DMS53 treated with DMSO at 0.1 percent for 48 hours (cell line): ENCODE measurements around the gene TSR1.

Experiments used
- DNase-seq: peaks from one replicate; lab custom pipeline; 2025; ENCODE audit not compliant: unreplicated experiment; lab: John Stamatoyannopoulos, UW

The TSR1 gene

GRCh38 chr17:2336215-2336851, at the start of gene TSR1:
TSR1 (minus strand) TSS chr17:2336457; CDS start chr17:2336427, 30 bp downstream.
- DNase-seq, result peak; percentile 76

- DNase-seq, result no peak
These were observed 49.3 kb upstream of the TSR1 start for GRCh38 chr17:2385240-2386210.

GRCh38 chr17:2384439-2385127, 48.3 kb upstream of the TSR1 start:
- no peak for DNase-seq

GRCh38 chr17:2383628-2384167, 47.4 kb upstream of the TSR1 start:
- no peak for DNase-seq

- no peak for DNase-seq
These were observed 44.8 kb upstream of the TSR1 start for GRCh38 chr17:2380950-2381649.

- no peak for DNase-seq
These were observed 44.1 kb upstream of the TSR1 start for GRCh38 chr17:2380226-2380922.

- DNase-seq, result no peak
These were observed 43.4 kb upstream of the TSR1 start for GRCh38 chr17:2379489-2380225.

- DNase-seq, result no peak
These were observed 42.6 kb upstream of the TSR1 start for GRCh38 chr17:2378905-2379304.

GRCh38 chr17:2377659-2378058, 41.4 kb upstream of the TSR1 start:
- DNase-seq, result no peak

- no peak for DNase-seq
These were observed 39.9 kb upstream of the TSR1 start for GRCh38 chr17:2376107-2376506.

GRCh38 chr17:2375406-2375805, 39.1 kb upstream of the TSR1 start:
- DNase-seq, result no peak

GRCh38 chr17:2374549-2375285, 38.5 kb upstream of the TSR1 start:
- no peak for DNase-seq

GRCh38 chr17:2373179-2373578, 36.9 kb upstream of the TSR1 start:
- no peak for DNase-seq

- DNase-seq, result no peak
These were observed 36.4 kb upstream of the TSR1 start for GRCh38 chr17:2372681-2373080.

- no peak for DNase-seq
These were observed 35.9 kb upstream of the TSR1 start for GRCh38 chr17:2372180-2372579.

GRCh38 chr17:2371183-2372130, 35.2 kb upstream of the TSR1 start:
- DNase-seq, result no peak

- no peak for DNase-seq
These were observed 33.9 kb upstream of the TSR1 start for GRCh38 chr17:2370211-2370589.
